HCT116 (cell line): ENCODE measurements around the gene PREX1. TPM values are rescaled to one million over a fixed set of nuclear protein-coding genes. Genes with fewer than 3 reads are reported as not detected.

Experiments used
- ATAC-seq: fragments of 200-7000 bp; cut with Tn5 transposase; 2 replicates; pipeline ENCODE4 v1.9.1; 2020; ENCODE audit warnings: mild to moderate bottlenecking, moderate library complexity
- BruUV-seq: library from RNA; stranded (reverse); fragments of 400-500 nt; replicated peaks from 2 replicates; lab custom pipeline; 2021; lab: Mats Ljungman, UMichigan
- CTCF ChIA-PET: fragments of 300-600 bp; sonication (Branson Sonifier 250); formaldehyde crosslinking; loops from one replicate; lab custom pipeline; 2021; ENCODE audit warnings: antibody characterized with exemption; lab: Charles Lee
- POLR2A ChIA-PET: fragments of 300-600, 350-600 bp; sonication (Branson Sonifier 250); formaldehyde crosslinking; loops from one replicate; lab custom pipeline; 2021; ENCODE audit warnings: antibody characterized with exemption; lab: Charles Lee
- RAD21 ChIA-PET, 2 experiments: fragments of 300-600 bp; sonication (Branson Sonifier 250); formaldehyde crosslinking; loops; one replicate each; lab custom pipeline; 2023; ENCODE audit warnings: low total read pairs in 2 of 2; ENCODE audit not compliant: uncharacterized antibody in 2 of 2, unreplicated experiment in 2 of 2, low non-redundant PET in 1 of 2; lab: Charles Lee
- DNase-seq: peaks from one replicate; pipeline ENCODE4 v3.0.0-alpha.2; 2010; ENCODE audit warnings: low read depth, low spot score
- H2AFZ ChIP-seq: fragments of 200-600 bp; shearing (Covaris generic), sonication (generic); 2 replicates; pipeline ENCODE4 v1.6.1; 2017; ENCODE audit warnings: low read depth, mixed run types, mixed read lengths, antibody characterized with exemption, low read length; ENCODE audit not compliant: poor library complexity, severe bottlenecking
- H3K27ac ChIP-seq: 2 replicates; pipeline ENCODE4 v1.5.1; 2012; ENCODE audit warnings: low read depth, low read length
- H3K27me3 ChIP-seq: fragments of 200-600 bp; sonication (generic); 2 replicates; pipeline ENCODE4 v1.6.1; 2016; ENCODE audit warnings: mixed run types, low read length, mixed read lengths; ENCODE audit not compliant: insufficient read depth
- H3K36me3 ChIP-seq, 2 experiments: fragments of 200-500 bp in 1 of 2; fragments of 200-600 bp in 1 of 2; sonication (Bioruptor generic) in 1 of 2; sonication (generic) in 1 of 2; 2 replicates each; pipeline versions ENCODE4 v1.5.1 to v1.6.1; 2014 to 2016; ENCODE audit warnings: low read length in 2 of 2, inconsistent platforms in 1 of 2, mixed read lengths in 1 of 2, mixed run types in 1 of 2; ENCODE audit not compliant: insufficient read depth in 2 of 2, control insufficient read depth in 1 of 2
- H3K4me1 ChIP-seq, 2 experiments: fragments of 200-600 bp in 1 of 2; sonication (generic) in 1 of 2; 2 replicates each; pipeline versions ENCODE4 v1.5.1 to v1.6.1; 2012 to 2017; ENCODE audit warnings: low read length in 2 of 2, inconsistent platforms in 1 of 2, mild to moderate bottlenecking in 1 of 2, mixed read lengths in 1 of 2, mixed run types in 1 of 2, moderate library complexity in 1 of 2; ENCODE audit not compliant: insufficient read depth in 2 of 2, control insufficient read depth in 1 of 2
- H3K4me2 ChIP-seq: fragments of 200-600 bp; sonication (generic); 2 replicates; pipeline ENCODE4 v1.6.1; 2017; ENCODE audit warnings: mixed run types, low read length, mixed read lengths
- H3K4me3 ChIP-seq, 2 experiments: fragments of 200-600 bp in 1 of 2; sonication (generic) in 1 of 2; replicated peaks in 1 of 2; 2 replicates each; pipeline ENCODE4 v1.5.1; 2011 to 2016; ENCODE audit warnings: low read length in 2 of 2, control low read depth in 1 of 2, low read depth in 1 of 2, mild to moderate bottlenecking in 1 of 2, mixed read lengths in 1 of 2, mixed run types in 1 of 2
- H3K79me2 ChIP-seq: fragments of 200-600 bp; sonication (generic); 2 replicates; pipeline ENCODE4 v1.6.1; 2017; ENCODE audit warnings: mild to moderate bottlenecking, mixed run types, low read length, moderate library complexity, mixed read lengths; ENCODE audit not compliant: insufficient read depth
- H3K9ac ChIP-seq: fragments of 200-600 bp; sonication (generic); 2 replicates; pipeline ENCODE4 v1.6.1; 2016; ENCODE audit warnings: low read length, mixed read lengths
- H3K9me2 ChIP-seq: fragments of 200-600 bp; sonication (generic), shearing (Covaris generic); 2 replicates; pipeline ENCODE4 v1.6.1; 2017; ENCODE audit warnings: mixed run types, mild to moderate bottlenecking, moderate library complexity; ENCODE audit not compliant: insufficient read depth
- H3K9me3 ChIP-seq, 2 experiments: fragments of 200-500 bp in 1 of 2; fragments of 200-600 bp in 1 of 2; sonication (Bioruptor generic) in 1 of 2; sonication (generic) in 1 of 2; 2 replicates each; pipeline ENCODE4 v1.6.1; 2014 to 2017; ENCODE audit warnings: low read length in 2 of 2, mixed read lengths in 2 of 2, inconsistent platforms in 1 of 2, low read depth in 1 of 2, mild to moderate bottlenecking in 1 of 2, mixed run types in 1 of 2, moderate library complexity in 1 of 2; ENCODE audit not compliant: control insufficient read depth in 1 of 2, insufficient read depth in 1 of 2
- H4K20me1 ChIP-seq: fragments of 200-600 bp; sonication (generic), shearing (Covaris generic); 2 replicates; pipeline ENCODE4 v1.6.1; 2017; ENCODE audit warnings: mixed run types, mild to moderate bottlenecking, moderate library complexity; ENCODE audit not compliant: insufficient read depth
- CBX3 ChIP-seq: IDR thresholded peaks from 2 replicates; pipeline ENCODE4 v1.6.1; 2012; ENCODE audit warnings: low read depth
- CTCF ChIP-seq, 3 experiments: fragments of 200-600 bp in 1 of 3; sonication (generic) in 1 of 3; IDR thresholded peaks in 2 of 3; conservative IDR thresholded peaks in 1 of 3; 2 replicates each; pipeline ENCODE4 v1.5.1; 2012 to 2017; ENCODE audit warnings: low read depth in 2 of 3, low read length in 2 of 3, antibody characterized with exemption in 1 of 3, borderline replicate concordance in 1 of 3, control low read depth in 1 of 3, mild to moderate bottlenecking in 1 of 3, mixed read lengths in 1 of 3, mixed run types in 1 of 3, moderate library complexity in 1 of 3; ENCODE audit not compliant: insufficient read depth in 1 of 3
- ELF1 ChIP-seq: IDR thresholded peaks from 2 replicates; pipeline ENCODE4 v1.6.1; 2012; ENCODE audit warnings: low read depth, borderline replicate concordance
- EZH2 ChIP-seq: fragments of 200-600 bp; sonication (generic); IDR thresholded peaks from 2 replicates; pipeline ENCODE4 v1.6.1; 2017; ENCODE audit warnings: antibody characterized with exemption, mixed run types
- MAX ChIP-seq: IDR thresholded peaks from 2 replicates; pipeline ENCODE4 v1.6.1; 2012
- POLR2AphosphoS5 ChIP-seq: IDR thresholded peaks from 2 replicates; pipeline ENCODE4 v1.6.1; 2011; ENCODE audit warnings: mild to moderate bottlenecking, low read depth, low read length, moderate library complexity
- REST ChIP-seq: IDR thresholded peaks from 2 replicates; pipeline ENCODE4 v1.6.1; 2012; ENCODE audit warnings: low read depth
- SIN3A ChIP-seq: IDR thresholded peaks from 2 replicates; pipeline ENCODE4 v1.6.1; 2012; ENCODE audit warnings: low read depth
- SP1 ChIP-seq: IDR thresholded peaks from 2 replicates; pipeline ENCODE4 v1.6.1; 2012; ENCODE audit warnings: low read depth
- SRF ChIP-seq: IDR thresholded peaks from 2 replicates; pipeline ENCODE4 v1.6.1; 2012; ENCODE audit warnings: low read depth
- TCF7L2 ChIP-seq: IDR thresholded peaks from 2 replicates; pipeline ENCODE4 v1.7.0; 2011; ENCODE audit warnings: borderline replicate concordance, inconsistent platforms; ENCODE audit not compliant: insufficient read depth, insufficient read length; ENCODE audit errors: extremely low read depth
- ZFX ChIP-seq: fragments of 450-650 bp; IDR thresholded peaks from 2 replicates; pipeline ENCODE4 v1.6.1; 2017
- ZNF274 ChIP-seq: fragments of 200-500 bp; sonication (Bioruptor generic); IDR thresholded peaks from 2 replicates; pipeline ENCODE4 v1.6.1; 2014; ENCODE audit warnings: mild to moderate bottlenecking, low read depth, low read length, inconsistent platforms
- intact Hi-C: fragments of 100-400 bp; cut with micrococcal nuclease; formaldehyde crosslinking; loops from 2 replicates; pipeline ENCODE4 v1.10.0; 2022
- total RNA-seq: library from RNA; stranded (reverse); gene quantifications from one replicate; pipeline ENCODE4 v1.2.1, GENCODE V29; 2021; ENCODE audit not compliant: unreplicated experiment

Gene PREX1
- total RNA-seq, 1 experiment from 2014 or later, result 6.1 TPM

GRCh38 chr20:48621376-48622078 is 206.3 kb downstream of the PREX1 start:
- peak; percentile 35 for ATAC-seq

More at GRCh38 chr20:48621376-48622078, 206.3 kb downstream of the PREX1 start:
- H3K79me2 ChIP-seq, result no peaks in the 10 kb centered on the region
- H3K9me2 ChIP-seq, result no peaks in the 10 kb centered on the region
- H3K4me1 ChIP-seq, result peaks cover 5 to 19% of the 10 kb centered on the region in 2 experiments; a peak in 3 of 4 replicates
- H3K9ac ChIP-seq, result peak overlapping the region; percentile 33; the same call in 1 of the 2 replicates
- CTCF ChIA-PET, result interaction anchor here (1.0 to 3.3 kb wide), 11 partner anchors 47 to 960 kb away, joined by 3 to 62 read pairs (median 8); partner anchors contain the start of gene SULF2
- TF ChIP-seq REST (no peak), SRF (no peak), ELF1 (no peak), ZFX (no peak), POLR2AphosphoS5 (no peak), SIN3A (no peak), ZNF274 (no peak), CTCF (IDR thresholded peaks at IDR 0.05 in 2 of 3, conservative IDR thresholded peaks at IDR 0.05 in 1 of 3; ENCODE audit: borderline replicate concordance in 1 of 3, insufficient read depth in 1 of 3, low read depth in 2 of 3, low read length in 2 of 3) (no peak), TCF7L2 (no peak), SP1 (no peak), MAX (no peak), CBX3 (no peak), EZH2 (no peak)
- intact Hi-C loops, result loop anchor here (1.0 to 5.0 kb wide), 7 partner anchors 327 to 1874 kb away; no protein-coding TSS in a partner anchor
- H2AFZ ChIP-seq, result peak overlapping the region; percentile 93
- no TSS peak for BruUV-seq
- H3K36me3 ChIP-seq, result no peaks in the 10 kb centered on the region
- H3K27me3 ChIP-seq, result no peaks in the 10 kb centered on the region
- H3K9me3 ChIP-seq, result no peaks in the 10 kb centered on the region
- no peak for DNase-seq
- H4K20me1 ChIP-seq, result no peaks in the 10 kb centered on the region
- 0 out of 4 replicates have a peak overlapping the region, but pooled peaks of 1 of the 2 experiments have one; percentile 36 for H3K4me3 ChIP-seq
- H3K4me2 ChIP-seq, result peak overlapping the region; percentile 64
- RAD21 ChIA-PET, result interaction anchor here (0.7 to 1.7 kb wide), 3 partner anchors 353 to 835 kb away, joined by 3 to 6 read pairs (median 3); no protein-coding TSS in a partner anchor
- no peak overlapping the region for H3K27ac ChIP-seq
- POLR2A ChIA-PET, result no interaction called here
